WTC11 (cell line): Measurements from ENCODE around the gene CCL18. TPM values are rescaled to one million over a fixed set of nuclear protein-coding genes. Genes with fewer than 3 reads are reported as not detected.

Experiments used
- ATAC-seq: fragments of 200-7000 bp; cut with Tn5 transposase; 2 replicates; pipeline ENCODE4 v1.10.0; 2021; ENCODE audit warnings: mild to moderate bottlenecking, moderate library complexity
- CTCF ChIA-PET: fragments of 300-600 bp; sonication (Branson Sonifier 250); formaldehyde crosslinking; loops from one replicate; lab custom pipeline; 2021; ENCODE audit warnings: antibody characterized with exemption; lab: Charles Lee
- POLR2A ChIA-PET: fragments of 350-600 bp; sonication (Branson Sonifier 250); formaldehyde crosslinking; loops from one replicate; lab custom pipeline; 2021; ENCODE audit warnings: antibody characterized with exemption; lab: Charles Lee
- DNase-seq: peaks from one replicate; pipeline ENCODE4 v3.0.0; 2021; ENCODE audit warnings: low spot score
- H3K27ac Mint-ChIP-seq: 2 replicates; pipeline ENCODE4 v1.8.0; 2021; ENCODE audit warnings: mixed read lengths
- H3K27me3 Mint-ChIP-seq: 2 replicates; pipeline ENCODE4 v1.8.0; 2021; ENCODE audit warnings: low read depth, mild to moderate bottlenecking, moderate library complexity, mixed read lengths
- H3K36me3 Mint-ChIP-seq: 2 replicates; pipeline ENCODE4 v1.8.0; 2021; ENCODE audit warnings: mixed read lengths
- H3K4me1 Mint-ChIP-seq: 2 replicates; pipeline ENCODE4 v1.8.0; 2022; ENCODE audit warnings: mixed read lengths
- H3K4me3 Mint-ChIP-seq: 2 replicates; pipeline ENCODE4 v1.8.0; 2021; ENCODE audit warnings: mild to moderate bottlenecking, moderate library complexity, mixed read lengths
- H3K9me3 Mint-ChIP-seq: 2 replicates; pipeline ENCODE4 v1.8.0; 2021; ENCODE audit warnings: mixed read lengths
- ATF3 ChIP-seq: sonication (generic); formaldehyde crosslinking; conservative IDR thresholded peaks from 2 replicates; pipeline ENCODE4 v1.8.1; 2022; ENCODE audit warnings: mild to moderate bottlenecking, missing genetic modification reagents
- ESRRA ChIP-seq: sonication (generic); formaldehyde crosslinking; IDR thresholded peaks from 2 replicates; pipeline ENCODE4 v1.8.1; 2022; ENCODE audit warnings: mild to moderate bottlenecking, missing genetic modification reagents, borderline replicate concordance
- HMGXB4 ChIP-seq: sonication (generic); formaldehyde crosslinking; IDR thresholded peaks from 2 replicates; pipeline ENCODE4 v1.8.1; 2023; ENCODE audit warnings: mild to moderate bottlenecking, moderate library complexity, missing genetic modification reagents
- IRF1 ChIP-seq: sonication (generic); formaldehyde crosslinking; IDR thresholded peaks from 2 replicates; pipeline ENCODE4 v1.8.0; 2023; ENCODE audit warnings: missing genetic modification reagents
- MLX ChIP-seq: sonication (generic); formaldehyde crosslinking; IDR thresholded peaks from 2 replicates; pipeline ENCODE4 v1.8.1; 2023; ENCODE audit warnings: mild to moderate bottlenecking, missing genetic modification reagents, moderate library complexity
- NR2C2 ChIP-seq: sonication (generic); formaldehyde crosslinking; IDR thresholded peaks from 2 replicates; pipeline ENCODE4 v1.8.0; 2022; ENCODE audit warnings: mild to moderate bottlenecking, missing genetic modification reagents
- NR3C1 ChIP-seq: sonication (generic); formaldehyde crosslinking; conservative IDR thresholded peaks from 2 replicates; pipeline ENCODE4 v1.8.1; 2023; ENCODE audit warnings: low read depth, mild to moderate bottlenecking, missing genetic modification reagents
- PRDM15 ChIP-seq: sonication (generic); formaldehyde crosslinking; IDR thresholded peaks from 2 replicates; pipeline ENCODE4 v1.8.0; 2022; ENCODE audit warnings: missing genetic modification reagents
- RORB ChIP-seq: fragments of 250-450 bp; sonication (Bioruptor Pico); IDR thresholded peaks from 2 replicates; pipeline ENCODE4 v1.9.0; 2021; ENCODE audit warnings: mild to moderate bottlenecking
- SMAD4 ChIP-seq: sonication (generic); formaldehyde crosslinking; IDR thresholded peaks from 2 replicates; pipeline ENCODE4 v1.8.0; 2022; ENCODE audit warnings: mild to moderate bottlenecking, missing genetic modification reagents
- ZNF232 ChIP-seq: sonication (generic); formaldehyde crosslinking; IDR thresholded peaks from 2 replicates; pipeline ENCODE4 v1.8.0; 2022; ENCODE audit warnings: mild to moderate bottlenecking, missing genetic modification reagents
- total RNA-seq: library from RNA; stranded (reverse); gene quantifications from 3 replicates; pipeline ENCODE4 v1.2.3, GENCODE V29; 2021
- TF ChIP-seq, protein P1 (sequence below): fragments of 250-450 bp; sonication (Bioruptor Pico); IDR thresholded peaks from 2 replicates; pipeline ENCODE4 v1.8.0; 2021; ENCODE audit warnings: mild to moderate bottlenecking
- TF ChIP-seq, protein P2 (sequence below): sonication (generic); formaldehyde crosslinking; conservative IDR thresholded peaks from 2 replicates; pipeline ENCODE4 v1.8.1; 2023; ENCODE audit warnings: mild to moderate bottlenecking, low read depth, missing genetic modification reagents, moderate library complexity
- TF ChIP-seq, protein P3 (sequence below): sonication (generic); formaldehyde crosslinking; IDR thresholded peaks from 2 replicates; pipeline ENCODE4 v1.8.1; 2023; ENCODE audit warnings: mild to moderate bottlenecking, missing genetic modification reagents

The CCL18 gene
- total RNA-seq, 1 experiment from 2014 or later: not detected

- TF ChIP-seq, protein P1, sequence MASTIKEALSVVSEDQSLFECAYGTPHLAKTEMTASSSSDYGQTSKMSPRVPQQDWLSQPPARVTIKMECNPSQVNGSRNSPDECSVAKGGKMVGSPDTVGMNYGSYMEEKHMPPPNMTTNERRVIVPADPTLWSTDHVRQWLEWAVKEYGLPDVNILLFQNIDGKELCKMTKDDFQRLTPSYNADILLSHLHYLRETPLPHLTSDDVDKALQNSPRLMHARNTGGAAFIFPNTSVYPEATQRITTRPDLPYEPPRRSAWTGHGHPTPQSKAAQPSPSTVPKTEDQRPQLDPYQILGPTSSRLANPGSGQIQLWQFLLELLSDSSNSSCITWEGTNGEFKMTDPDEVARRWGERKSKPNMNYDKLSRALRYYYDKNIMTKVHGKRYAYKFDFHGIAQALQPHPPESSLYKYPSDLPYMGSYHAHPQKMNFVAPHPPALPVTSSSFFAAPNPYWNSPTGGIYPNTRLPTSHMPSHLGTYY (CRISPR knock-in tag): no peak
- no peak for TF ChIP-seq NR3C1
- TF ChIP-seq PRDM15 (CRISPR knock-in tag): no peak
- no peak for TF ChIP-seq HMGXB4
- no peak for TF ChIP-seq ATF3 (CRISPR knock-in tag)
- no peak for TF ChIP-seq MLX (CRISPR knock-in tag)
- TF ChIP-seq, protein P2, sequence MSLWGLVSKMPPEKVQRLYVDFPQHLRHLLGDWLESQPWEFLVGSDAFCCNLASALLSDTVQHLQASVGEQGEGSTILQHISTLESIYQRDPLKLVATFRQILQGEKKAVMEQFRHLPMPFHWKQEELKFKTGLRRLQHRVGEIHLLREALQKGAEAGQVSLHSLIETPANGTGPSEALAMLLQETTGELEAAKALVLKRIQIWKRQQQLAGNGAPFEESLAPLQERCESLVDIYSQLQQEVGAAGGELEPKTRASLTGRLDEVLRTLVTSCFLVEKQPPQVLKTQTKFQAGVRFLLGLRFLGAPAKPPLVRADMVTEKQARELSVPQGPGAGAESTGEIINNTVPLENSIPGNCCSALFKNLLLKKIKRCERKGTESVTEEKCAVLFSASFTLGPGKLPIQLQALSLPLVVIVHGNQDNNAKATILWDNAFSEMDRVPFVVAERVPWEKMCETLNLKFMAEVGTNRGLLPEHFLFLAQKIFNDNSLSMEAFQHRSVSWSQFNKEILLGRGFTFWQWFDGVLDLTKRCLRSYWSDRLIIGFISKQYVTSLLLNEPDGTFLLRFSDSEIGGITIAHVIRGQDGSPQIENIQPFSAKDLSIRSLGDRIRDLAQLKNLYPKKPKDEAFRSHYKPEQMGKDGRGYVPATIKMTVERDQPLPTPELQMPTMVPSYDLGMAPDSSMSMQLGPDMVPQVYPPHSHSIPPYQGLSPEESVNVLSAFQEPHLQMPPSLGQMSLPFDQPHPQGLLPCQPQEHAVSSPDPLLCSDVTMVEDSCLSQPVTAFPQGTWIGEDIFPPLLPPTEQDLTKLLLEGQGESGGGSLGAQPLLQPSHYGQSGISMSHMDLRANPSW (CRISPR knock-in tag): no peak
- TF ChIP-seq ESRRA (CRISPR knock-in tag): no peak
- no peak for TF ChIP-seq ZNF232 (CRISPR knock-in tag)
- no peak for TF ChIP-seq SMAD4
- TF ChIP-seq RORB (CRISPR knock-in tag): no peak
- TF ChIP-seq, all 79 proteins: peak for 0
These were observed 2.4 kb downstream of the CCL18 start (continued) for GRCh38 chr17:36066365-36066985.

DNA sequence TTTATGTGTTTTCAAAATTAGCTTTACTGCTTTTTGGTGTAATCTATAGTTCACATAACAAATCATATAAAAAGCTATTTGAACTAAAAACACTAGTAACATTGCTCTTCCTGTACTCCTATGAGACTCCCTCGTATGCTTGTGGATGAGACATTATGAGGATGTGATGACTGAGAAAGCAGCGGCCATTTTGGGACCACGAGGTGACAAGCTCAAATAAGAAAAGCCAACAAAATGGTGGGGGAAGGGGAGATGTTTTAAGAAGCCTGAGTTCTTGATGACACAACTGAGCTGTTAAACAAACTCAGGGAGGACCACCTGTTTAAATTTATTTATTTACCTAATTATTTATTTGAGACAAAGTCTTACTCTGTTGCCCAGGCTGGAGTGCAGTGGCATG lies 4.5 kb downstream of the CCL18 start:
- H3K4me1 Mint-ChIP-seq: peaks cover 5% of the 10 kb centered on the region
- no peaks in the 10 kb centered on the region for H3K36me3 Mint-ChIP-seq
- DNase-seq: no peak
- no peak overlapping the region for H3K4me3 Mint-ChIP-seq
- peaks cover 15% of the 10 kb centered on the region for H3K9me3 Mint-ChIP-seq
- ATAC-seq: no peak
- TF ChIP-seq IRF1 (CRISPR knock-in tag) (no peak), NR2C2 (CRISPR knock-in tag) (no peak)
- TF ChIP-seq, protein P3, sequence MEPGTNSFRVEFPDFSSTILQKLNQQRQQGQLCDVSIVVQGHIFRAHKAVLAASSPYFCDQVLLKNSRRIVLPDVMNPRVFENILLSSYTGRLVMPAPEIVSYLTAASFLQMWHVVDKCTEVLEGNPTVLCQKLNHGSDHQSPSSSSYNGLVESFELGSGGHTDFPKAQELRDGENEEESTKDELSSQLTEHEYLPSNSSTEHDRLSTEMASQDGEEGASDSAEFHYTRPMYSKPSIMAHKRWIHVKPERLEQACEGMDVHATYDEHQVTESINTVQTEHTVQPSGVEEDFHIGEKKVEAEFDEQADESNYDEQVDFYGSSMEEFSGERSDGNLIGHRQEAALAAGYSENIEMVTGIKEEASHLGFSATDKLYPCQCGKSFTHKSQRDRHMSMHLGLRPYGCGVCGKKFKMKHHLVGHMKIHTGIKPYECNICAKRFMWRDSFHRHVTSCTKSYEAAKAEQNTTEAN (CRISPR knock-in tag): no peak
- POLR2A ChIA-PET: no interaction called here
- CTCF ChIA-PET: interaction anchor here (0.7 to 7.0 kb wide), 6 partner anchors 59 to 726 kb away, joined by 3 to 159 read pairs (median 5); partner anchors contain the start of gene CCL16
- peaks cover 4% of the 10 kb centered on the region for H3K27me3 Mint-ChIP-seq
- H3K27ac Mint-ChIP-seq: no peak overlapping the region
